Retinal pigment epithelial cell (primary cell): ENCODE data around the gene ZDHHC11.
"Not testable (repeated sequence)": the region's sequence is repeated elsewhere in the genome, so short reads cannot be mapped to it uniquely, and the experiment has no call there.

ENCODE experiments used
- DNase-seq: peaks from one replicate; pipeline ENCODE4 v3.0.0-alpha.2; 2010; ENCODE audit warnings: low read depth
- H3K4me3 ChIP-seq: 2 replicates; pipeline ENCODE4 v1.5.1; 2011; ENCODE audit warnings: mild to moderate bottlenecking, low read length, control low read depth, moderate library complexity
- TF ChIP-seq, protein P1 (sequence below): conservative IDR thresholded peaks from 2 replicates; pipeline ENCODE4 v1.5.1; 2011; ENCODE audit warnings: low read depth, low read length, control low read depth, inconsistent platforms

Gene ZDHHC11

GRCh38 chr5:766666-767431 is 83.9 kb downstream of the ZDHHC11 start:
- TF ChIP-seq, protein P1, sequence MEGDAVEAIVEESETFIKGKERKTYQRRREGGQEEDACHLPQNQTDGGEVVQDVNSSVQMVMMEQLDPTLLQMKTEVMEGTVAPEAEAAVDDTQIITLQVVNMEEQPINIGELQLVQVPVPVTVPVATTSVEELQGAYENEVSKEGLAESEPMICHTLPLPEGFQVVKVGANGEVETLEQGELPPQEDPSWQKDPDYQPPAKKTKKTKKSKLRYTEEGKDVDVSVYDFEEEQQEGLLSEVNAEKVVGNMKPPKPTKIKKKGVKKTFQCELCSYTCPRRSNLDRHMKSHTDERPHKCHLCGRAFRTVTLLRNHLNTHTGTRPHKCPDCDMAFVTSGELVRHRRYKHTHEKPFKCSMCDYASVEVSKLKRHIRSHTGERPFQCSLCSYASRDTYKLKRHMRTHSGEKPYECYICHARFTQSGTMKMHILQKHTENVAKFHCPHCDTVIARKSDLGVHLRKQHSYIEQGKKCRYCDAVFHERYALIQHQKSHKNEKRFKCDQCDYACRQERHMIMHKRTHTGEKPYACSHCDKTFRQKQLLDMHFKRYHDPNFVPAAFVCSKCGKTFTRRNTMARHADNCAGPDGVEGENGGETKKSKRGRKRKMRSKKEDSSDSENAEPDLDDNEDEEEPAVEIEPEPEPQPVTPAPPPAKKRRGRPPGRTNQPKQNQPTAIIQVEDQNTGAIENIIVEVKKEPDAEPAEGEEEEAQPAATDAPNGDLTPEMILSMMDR: no peak
- no peak overlapping the region for H3K4me3 ChIP-seq
- no peak for DNase-seq

DNA sequence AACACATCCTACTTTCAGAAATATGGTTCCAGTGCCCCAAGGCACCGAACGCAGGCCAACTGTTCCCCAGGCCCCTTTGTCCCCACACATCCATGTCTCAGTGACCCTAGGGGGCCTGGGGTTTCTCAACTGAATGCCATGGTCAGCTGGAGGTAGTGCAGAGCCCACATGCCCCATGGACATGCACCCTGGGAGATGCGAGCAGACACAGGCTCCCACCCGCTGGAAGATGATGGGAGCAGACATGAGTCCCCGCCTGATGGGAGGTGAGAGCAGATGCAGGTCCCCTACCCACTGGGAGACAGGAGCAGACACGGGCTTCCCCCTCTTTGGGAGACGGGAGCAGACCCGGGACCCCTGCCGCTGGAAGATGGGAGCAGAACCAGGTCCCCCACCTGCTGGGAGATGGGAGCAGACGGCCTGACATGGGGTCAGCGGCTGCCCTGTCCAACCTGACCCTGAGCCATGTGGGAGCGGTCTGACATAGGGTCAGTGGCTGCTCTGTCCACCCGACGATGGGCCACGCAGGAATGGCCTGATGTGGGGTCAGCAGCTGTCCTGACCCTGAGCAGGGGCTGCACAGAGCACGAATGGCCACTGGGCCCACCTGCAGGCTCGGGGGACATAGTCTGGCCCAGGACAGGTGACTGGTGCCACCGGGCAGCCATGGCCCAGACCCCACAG is 84.7 kb downstream of the ZDHHC11 start:
- DNase-seq: no peak
- TF ChIP-seq, protein P1: no peak

DNA sequence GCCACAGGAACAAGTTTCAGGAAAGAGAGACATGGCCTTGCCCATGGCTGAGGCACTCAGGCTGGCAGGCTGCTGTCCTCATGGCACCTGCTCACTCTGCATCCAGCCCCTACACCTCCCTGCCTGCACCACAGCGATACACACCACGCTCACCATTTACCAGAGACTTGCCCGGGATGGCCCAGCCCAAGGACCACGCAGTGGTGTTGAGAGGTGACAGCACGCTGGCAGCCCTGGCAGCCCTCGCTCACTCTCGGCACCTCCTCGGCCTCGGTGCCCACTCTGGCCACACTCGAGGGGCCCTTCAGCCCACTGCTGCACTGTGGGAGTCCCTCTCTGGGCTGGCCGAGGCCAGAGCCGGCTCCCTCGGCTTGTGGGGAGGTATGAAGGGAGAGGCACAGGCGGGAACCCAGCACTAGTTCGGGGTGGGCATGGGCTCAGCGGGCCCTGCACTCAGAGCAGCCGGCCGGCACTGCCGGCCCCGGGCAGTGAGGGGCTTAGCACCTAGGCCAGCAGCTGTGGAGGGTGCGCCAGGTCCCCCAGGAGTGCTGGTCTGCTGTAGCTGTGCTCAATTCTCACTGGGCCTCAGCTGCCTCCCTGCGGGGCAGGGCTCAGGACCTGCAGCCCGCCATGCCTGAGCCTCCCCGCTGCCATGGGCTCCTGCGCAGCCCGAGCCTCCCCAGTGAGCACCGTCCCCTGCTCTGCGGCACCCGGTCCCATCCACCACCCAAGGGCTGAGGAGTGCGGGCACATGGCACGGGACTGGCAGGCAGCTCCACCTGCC is 86.6 kb downstream of the ZDHHC11 start:
- no peak overlapping the region for H3K4me3 ChIP-seq
- DNase-seq: no peak
- TF ChIP-seq, protein P1: no peak

More for the DNA sequence above, 84.7 kb downstream of the ZDHHC11 start:
- H3K4me3 ChIP-seq: no peak overlapping the region

DNA sequence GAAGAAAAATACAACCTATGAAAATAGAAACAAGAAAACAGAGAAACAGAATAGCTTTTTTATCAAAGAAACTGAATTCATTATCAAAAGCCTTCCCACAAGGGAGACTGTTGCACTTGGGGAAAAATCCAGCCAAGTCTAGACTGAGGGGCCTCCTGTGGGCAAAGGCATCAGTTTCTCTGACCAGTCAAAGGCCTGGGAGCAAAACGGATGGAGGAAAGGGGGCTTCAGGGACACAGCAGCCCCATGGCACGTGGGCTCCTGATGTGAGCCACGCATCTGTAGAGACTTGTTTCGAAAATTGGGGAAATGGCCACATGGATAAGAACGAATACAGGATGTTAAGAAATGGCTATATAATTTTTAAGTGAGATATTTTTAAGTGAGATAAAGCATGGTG is 87.4 kb downstream of the ZDHHC11 start:
- H3K4me3 ChIP-seq: no peak overlapping the region
- DNase-seq: no peak
- TF ChIP-seq, protein P1: no peak

DNA sequence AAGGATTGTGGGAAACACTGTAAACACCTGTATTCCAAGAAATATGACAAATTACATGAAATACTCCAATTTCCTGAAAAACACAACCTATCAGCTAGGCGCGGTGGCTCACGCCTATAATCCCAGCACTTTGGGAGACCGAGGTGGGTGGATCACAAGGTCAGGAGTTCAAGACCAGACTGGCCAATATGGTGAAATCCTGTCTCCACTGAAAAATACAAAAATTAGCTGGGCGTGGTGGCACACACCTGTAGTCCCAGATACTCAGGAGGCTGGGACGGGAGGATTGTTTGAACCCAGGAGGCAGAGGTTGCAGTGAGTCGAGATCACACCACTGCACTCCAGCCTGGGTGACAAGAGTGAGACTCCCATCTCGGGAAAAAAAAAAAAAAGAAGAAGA is 87.8 kb downstream of the ZDHHC11 start:
- DNase-seq, H3K4me3 ChIP-seq: not testable (repeated sequence)

DNA sequence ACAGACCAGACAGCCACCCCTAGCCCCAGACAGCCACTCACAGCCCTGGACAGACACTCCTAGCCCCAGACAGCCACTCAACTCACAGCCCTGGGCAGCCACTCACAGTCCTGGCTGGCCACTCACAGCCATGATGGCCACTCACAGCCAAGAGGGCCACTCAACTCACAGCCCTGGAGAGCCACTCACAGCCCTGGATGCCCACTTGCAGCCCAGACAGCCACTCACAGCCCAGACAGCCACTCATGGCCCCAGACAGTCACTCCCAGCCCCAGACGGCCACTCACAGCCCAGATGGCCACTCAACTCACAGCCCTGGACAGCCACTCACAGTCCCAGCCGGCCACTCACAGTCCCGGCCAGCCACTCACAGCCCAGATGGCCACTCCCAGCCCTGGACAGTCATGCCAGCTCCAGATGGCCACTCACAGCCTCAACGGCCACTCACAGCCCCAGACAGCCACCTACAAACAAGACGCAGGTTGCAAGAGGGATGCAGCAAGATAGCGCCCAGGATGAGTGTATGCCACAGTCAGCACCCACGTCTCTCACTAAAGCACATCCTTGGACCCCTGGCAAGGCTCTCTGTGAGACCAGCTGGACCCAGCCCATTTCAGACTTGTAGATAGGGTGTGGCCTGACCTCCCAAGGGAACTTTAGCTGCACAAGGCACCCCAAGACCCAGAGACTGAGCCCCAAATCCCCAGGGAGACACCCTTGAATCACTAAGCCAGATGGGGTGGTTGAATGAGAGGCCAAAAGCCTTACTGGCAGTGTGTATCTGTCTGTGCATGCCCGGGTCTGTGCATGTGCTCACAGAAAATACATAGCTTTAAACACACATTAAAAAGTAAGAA is 88.7 kb downstream of the ZDHHC11 start:
- no peak for DNase-seq
- TF ChIP-seq, protein P1: no peak
- no peak overlapping the region for H3K4me3 ChIP-seq
